Muscle layer of colon (tissue), 2 donors: ENCODE data around the gene AKAP8L.

ENCODE experiments used
- H3K27ac ChIP-seq: one replicate; pipeline ENCODE4 v1.7.0; 2013; ENCODE audit warnings: low read depth, mild to moderate bottlenecking, low read length, moderate library complexity
- H3K27me3 ChIP-seq, 2 donors: one replicate each; pipeline ENCODE4 v1.7.0; 2013; ENCODE audit warnings: low read length in 2 of 2, mild to moderate bottlenecking in 2 of 2; ENCODE audit not compliant: insufficient read depth in 2 of 2, control insufficient read depth in 1 of 2
- H3K36me3 ChIP-seq: one replicate; pipeline ENCODE4 v1.7.0; 2013; ENCODE audit warnings: mild to moderate bottlenecking, low read length; ENCODE audit not compliant: insufficient read depth
- H3K4me1 ChIP-seq: one replicate; pipeline ENCODE4 v1.7.0; 2013; ENCODE audit warnings: mild to moderate bottlenecking, low read length; ENCODE audit not compliant: insufficient read depth
- H3K4me3 ChIP-seq, 2 donors: one replicate each; pipeline ENCODE4 v1.7.0; 2013; ENCODE audit warnings: low read length in 2 of 2, low read depth in 1 of 2, mild to moderate bottlenecking in 1 of 2, moderate library complexity in 1 of 2
- H3K9ac ChIP-seq: one replicate; pipeline ENCODE4 v1.7.0; 2013; ENCODE audit warnings: low read length
- H3K9me3 ChIP-seq: one replicate; pipeline ENCODE4 v1.7.0; 2013; ENCODE audit warnings: mild to moderate bottlenecking, low read length
- donor health status: abdominal sarcoma.
- donor health status: Adenocarcinoma of cecum.

The AKAP8L gene

GRCh38 chr19:15418579-15419412 lies at the start of gene AKAP8L:
TSS of gene AKAP8L (minus strand) at chr19:15418988. CDS start at chr19:15418923, 65 bp downstream.
- Histone ChIP-seq H3K27ac (peak within 1 kb of the TSS; percentile 84), H3K27me3 (no peaks in the 10 kb centered on the region), H3K4me3 (peak within 1 kb of the TSS; percentile 76 to 98), H3K9ac (peak within 1 kb of the TSS; percentile 94), H3K36me3 (peaks cover 15% of the 10 kb centered on the region), H3K4me1 (peaks cover 25% of the 10 kb centered on the region), H3K9me3 (no peaks in the 10 kb centered on the region)

GRCh38 chr19:15467734-15468214 lies 49.0 kb upstream of the AKAP8L start:
- H3K27ac ChIP-seq, result no peak overlapping the region

GRCh38 chr19:15466851-15467733 lies 48.3 kb upstream of the AKAP8L start:
- Histone ChIP-seq H3K4me3 (no peak overlapping the region), H3K27ac (no peak overlapping the region), H3K36me3 (no peaks in the 10 kb centered on the region), H3K27me3 (peaks cover 22 to 42% of the 10 kb centered on the region in 2 donors), H3K4me1 (no peaks in the 10 kb centered on the region), H3K9ac (no peak overlapping the region), H3K9me3 (no peaks in the 10 kb centered on the region)

More at GRCh38 chr19:15467734-15468214, 49.0 kb upstream of the AKAP8L start:
- Histone ChIP-seq H3K27me3 (peaks cover 22 to 42% of the 10 kb centered on the region in 2 donors), H3K9ac (no peak overlapping the region), H3K36me3 (no peaks in the 10 kb centered on the region), H3K4me1 (no peaks in the 10 kb centered on the region), H3K4me3 (no peak overlapping the region), H3K9me3 (no peaks in the 10 kb centered on the region)

GRCh38 chr19:15464394-15465385 lies 45.9 kb upstream of the AKAP8L start, which contains the start of gene RASAL3:
TSS of gene RASAL3 (minus strand) at chr19:15464544. CDS start at chr19:15464358, 186 bp downstream.
- Histone ChIP-seq H3K4me3 (no peak within 1 kb of the TSS), H3K27ac (no peak within 1 kb of the TSS), H3K27me3 (peaks cover 17 to 30% of the 10 kb centered on the region in 2 donors), H3K36me3 (no peaks in the 10 kb centered on the region), H3K4me1 (no peaks in the 10 kb centered on the region), H3K9me3 (no peaks in the 10 kb centered on the region), H3K9ac (no peak within 1 kb of the TSS)

- Histone ChIP-seq H3K9ac (no peak overlapping the region), H3K36me3 (no peaks in the 10 kb centered on the region), H3K9me3 (no peaks in the 10 kb centered on the region), H3K4me3 (no peak overlapping the region), H3K4me1 (no peaks in the 10 kb centered on the region), H3K27me3 (peaks cover 10 to 22% of the 10 kb centered on the region in 2 donors), H3K27ac (no peak overlapping the region)
Measured at GRCh38 chr19:15463861-15464371, 45.1 kb upstream of the AKAP8L start.

- Histone ChIP-seq H3K27me3 (peaks cover 7 to 30% of the 10 kb centered on the region in 2 donors), H3K9ac (no peak overlapping the region), H3K9me3 (no peaks in the 10 kb centered on the region), H3K4me3 (no peak overlapping the region), H3K27ac (no peak overlapping the region), H3K4me1 (no peaks in the 10 kb centered on the region), H3K36me3 (no peaks in the 10 kb centered on the region)
Measured at GRCh38 chr19:15461694-15462093, 42.9 kb upstream of the AKAP8L start.

GRCh38 chr19:15457701-15458484 lies 39.1 kb upstream of the AKAP8L start:
- H3K4me3 ChIP-seq, result no peak overlapping the region
- no peak overlapping the region for H3K27ac ChIP-seq
- peaks cover 8 to 29% of the 10 kb centered on the region in 2 donors for H3K27me3 ChIP-seq
- no peaks in the 10 kb centered on the region for H3K36me3 ChIP-seq
- H3K9me3 ChIP-seq, result no peaks in the 10 kb centered on the region
- no peak overlapping the region for H3K9ac ChIP-seq
- H3K4me1 ChIP-seq, result no peaks in the 10 kb centered on the region

- H3K27me3 ChIP-seq, result peaks cover 8 to 29% of the 10 kb centered on the region in 2 donors
- no peaks in the 10 kb centered on the region for H3K36me3 ChIP-seq
- no peak overlapping the region for H3K9ac ChIP-seq
- no peaks in the 10 kb centered on the region for H3K9me3 ChIP-seq
- no peak overlapping the region for H3K27ac ChIP-seq
- H3K4me1 ChIP-seq, result no peaks in the 10 kb centered on the region
- H3K4me3 ChIP-seq, result no peak overlapping the region
Measured at GRCh38 chr19:15456871-15457700, 38.3 kb upstream of the AKAP8L start.

- H3K9me3 ChIP-seq, result no peaks in the 10 kb centered on the region
- H3K27me3 ChIP-seq, result peaks cover 8 to 29% of the 10 kb centered on the region in 2 donors
- H3K27ac ChIP-seq, result no peak overlapping the region
- H3K9ac ChIP-seq, result no peak overlapping the region
- no peak overlapping the region for H3K4me3 ChIP-seq
- H3K4me1 ChIP-seq, result no peaks in the 10 kb centered on the region
- no peaks in the 10 kb centered on the region for H3K36me3 ChIP-seq
Measured at GRCh38 chr19:15456441-15456840, 37.7 kb upstream of the AKAP8L start.
